HuH-7.5 (cell line): ENCODE measurements around the gene ZSWIM6.
A peak's percentile ranks its signal among the peaks of the same experiment; 100 is the strongest.

Experiments used
- DNase-seq: peaks from one replicate; pipeline ENCODE4 v3.0.0; 2011; ENCODE audit warnings: low spot score

The ZSWIM6 gene

GRCh38 chr5:61331407-61332357 is at the start of gene ZSWIM6:
Gene ZSWIM6, plus strand, starts transcription at chr5:61332258. Its CDS starts 15 bp downstream, at chr5:61332273.
- DNase-seq = peak; percentile 96

- no peak for DNase-seq
Measured at GRCh38 chr5:61283471-61283870, 48.6 kb upstream of the ZSWIM6 start.

GRCh38 chr5:61285531-61285930 is 46.5 kb upstream of the ZSWIM6 start:
- DNase-seq = no peak

- no peak for DNase-seq
Measured at GRCh38 chr5:61286446-61287132, 45.5 kb upstream of the ZSWIM6 start.

GRCh38 chr5:61287474-61287873 is 44.6 kb upstream of the ZSWIM6 start:
- no peak for DNase-seq

GRCh38 chr5:61289241-61289640 is 42.8 kb upstream of the ZSWIM6 start:
- DNase-seq = no peak

- no peak for DNase-seq
Measured at GRCh38 chr5:61289669-61290306, 42.3 kb upstream of the ZSWIM6 start.

- DNase-seq = no peak
Measured at GRCh38 chr5:61290791-61291210, 41.3 kb upstream of the ZSWIM6 start.

- DNase-seq = no peak
Measured at GRCh38 chr5:61292062-61292657, 39.9 kb upstream of the ZSWIM6 start.

- no peak for DNase-seq
Measured at GRCh38 chr5:61293071-61293470, 39.0 kb upstream of the ZSWIM6 start.

- no peak for DNase-seq
Measured at GRCh38 chr5:61293873-61294272, 38.2 kb upstream of the ZSWIM6 start.

- no peak for DNase-seq
Measured at GRCh38 chr5:61295365-61295764, 36.7 kb upstream of the ZSWIM6 start.

GRCh38 chr5:61298066-61298465 is 34.0 kb upstream of the ZSWIM6 start:
- DNase-seq = no peak

GRCh38 chr5:61298580-61298979 is 33.5 kb upstream of the ZSWIM6 start:
- no peak for DNase-seq

GRCh38 chr5:61299261-61299681 is 32.8 kb upstream of the ZSWIM6 start:
- no peak for DNase-seq

GRCh38 chr5:61301341-61302199 is 30.5 kb upstream of the ZSWIM6 start:
- peak; percentile 28 for DNase-seq

GRCh38 chr5:61302200-61302563 is 29.9 kb upstream of the ZSWIM6 start:
- no peak for DNase-seq

GRCh38 chr5:61303346-61303745 is 28.7 kb upstream of the ZSWIM6 start:
- no peak for DNase-seq

GRCh38 chr5:61304590-61305381 is 27.3 kb upstream of the ZSWIM6 start:
- DNase-seq = no peak

- no peak for DNase-seq
Measured at GRCh38 chr5:61306531-61307131, 25.4 kb upstream of the ZSWIM6 start.
